ENCODE measurements around the gene NEK7.

GRCh38 chr1:198234520-198235251 lies 77.9 kb downstream of the NEK7 start:
- TF ChIP-seq PHF8 (conservative IDR thresholded peaks at IDR 0.05; ENCODE audit: low read depth, low read length), result no peak
- no peak for TF ChIP-seq KDM4A (IDR thresholded peaks at IDR 0.05; ENCODE audit: low read depth, low read length, severe bottlenecking)
- no peak for TF ChIP-seq CTCF (IDR thresholded peaks at IDR 0.05; ENCODE audit: control extremely low read depth in 1 of 3, insufficient read depth in 1 of 3, low read depth in 1 of 3, low read length in 3 of 3)
- no peak for TF ChIP-seq TCF12 (IDR thresholded peaks at IDR 0.05; ENCODE audit: low read depth, low read length)
- TF ChIP-seq HDAC2 (IDR thresholded peaks at IDR 0.05; ENCODE audit: borderline replicate concordance in 1 of 2, low read depth in 2 of 2, low read length in 2 of 2), result no peak
- TF ChIP-seq TAF1 (IDR thresholded peaks at IDR 0.05; ENCODE audit: low read depth, low read length), result no peak
- TF ChIP-seq SAP30 (IDR thresholded peaks at IDR 0.05; ENCODE audit: insufficient read depth, insufficient replicate concordance, low read length), result no peak
- TF ChIP-seq RXRA (IDR thresholded peaks at IDR 0.05; ENCODE audit: insufficient read depth, low read depth, low read length), result no peak
- TF ChIP-seq ZNF274 (IDR thresholded peaks at IDR 0.05; ENCODE audit: borderline replicate concordance, extremely low read depth, low read length), result no peak
- TF ChIP-seq SP1 (IDR thresholded peaks at IDR 0.05; ENCODE audit: low read depth, low read length), result no peak

All from H1 (cell line).